ENCODE data around the gene PDZD2. TPM values are rescaled to one million over a fixed set of nuclear protein-coding genes. Genes with fewer than 3 reads are reported as not detected.

PDZD2 gene
- total RNA-seq, 1 donor from 2014 or later, result 0.38 TPM

GRCh38 chr5:31733371-31733770, 94.4 kb downstream of the PDZD2 start:
- no peaks in the 10 kb centered on the region for H3K36me3 Mint-ChIP-seq (ENCODE audit: low read depth)
- TF ChIP-seq CTCF (IDR thresholded peaks at IDR 0.05), result no peak
- H3K27ac Mint-ChIP-seq, result no peak overlapping the region
- ATAC-seq (ENCODE audit: low read depth), result no peak
- H3K4me1 Mint-ChIP-seq, result no peaks in the 10 kb centered on the region
- H3K4me3 Mint-ChIP-seq, result no peak overlapping the region
- ChIA-PET CTCF (no interaction called here), POLR2A (no interaction called here)
- intact Hi-C loops (cut with micrococcal nuclease), result no loop called here
- no peak for DNase-seq
- no peaks in the 10 kb centered on the region for H3K9me3 Mint-ChIP-seq
- no peaks in the 10 kb centered on the region for H3K27me3 Mint-ChIP-seq

- Mint-ChIP-seq H3K27me3 (no peaks in the 10 kb centered on the region), H3K4me3 (no peak overlapping the region), H3K27ac (no peak overlapping the region), H3K9me3 (peaks cover 2% of the 10 kb centered on the region), H3K4me1 (no peaks in the 10 kb centered on the region), H3K36me3 (ENCODE audit: low read depth) (no peaks in the 10 kb centered on the region)
- CTCF ChIA-PET, result no interaction called here
- POLR2A ChIA-PET, result no interaction called here
- DNase-seq (no peak), ATAC-seq (ENCODE audit: low read depth) (no peak)
- intact Hi-C loops (cut with micrococcal nuclease), result no loop called here
- TF ChIP-seq CTCF (IDR thresholded peaks at IDR 0.05), result no peak
These were observed 97.2 kb downstream of the PDZD2 start for GRCh38 chr5:31736127-31736526.

GRCh38 chr5:31738199-31738598, 99.3 kb downstream of the PDZD2 start:
- ChIA-PET CTCF (no interaction called here), POLR2A (no interaction called here)
- no peaks in the 10 kb centered on the region for H3K27me3 Mint-ChIP-seq
- H3K4me1 Mint-ChIP-seq, result no peaks in the 10 kb centered on the region
- H3K27ac Mint-ChIP-seq, result no peak overlapping the region
- peaks cover 2% of the 10 kb centered on the region for H3K9me3 Mint-ChIP-seq
- intact Hi-C loops (cut with micrococcal nuclease), result no loop called here
- no peaks in the 10 kb centered on the region for H3K36me3 Mint-ChIP-seq (ENCODE audit: low read depth)
- no peak for TF ChIP-seq CTCF (IDR thresholded peaks at IDR 0.05)
- DNase-seq, result no peak
- H3K4me3 Mint-ChIP-seq, result no peak overlapping the region
- no peak for ATAC-seq (ENCODE audit: low read depth)

GRCh38 chr5:31741496-31741895, 102.6 kb downstream of the PDZD2 start:
- DNase-seq (no peak), ATAC-seq (ENCODE audit: low read depth) (no peak)
- Mint-ChIP-seq H3K9me3 (peaks cover 2% of the 10 kb centered on the region), H3K4me3 (no peak overlapping the region), H3K36me3 (ENCODE audit: low read depth) (no peaks in the 10 kb centered on the region), H3K27me3 (no peaks in the 10 kb centered on the region), H3K4me1 (no peaks in the 10 kb centered on the region), H3K27ac (no peak overlapping the region)
- ChIA-PET CTCF (no interaction called here), POLR2A (no interaction called here)
- TF ChIP-seq CTCF (IDR thresholded peaks at IDR 0.05), result no peak
- intact Hi-C loops (cut with micrococcal nuclease), result no loop called here

GRCh38 chr5:31743678-31744077, 104.7 kb downstream of the PDZD2 start:
- ChIA-PET CTCF (no interaction called here), POLR2A (no interaction called here)
- Mint-ChIP-seq H3K36me3 (ENCODE audit: low read depth) (no peaks in the 10 kb centered on the region), H3K4me1 (no peaks in the 10 kb centered on the region), H3K27ac (no peak overlapping the region), H3K27me3 (no peaks in the 10 kb centered on the region), H3K9me3 (peaks cover 2% of the 10 kb centered on the region), H3K4me3 (no peak overlapping the region)
- intact Hi-C loops (cut with micrococcal nuclease), result no loop called here
- no peak for TF ChIP-seq CTCF (IDR thresholded peaks at IDR 0.05)
- ATAC-seq (ENCODE audit: low read depth) (no peak), DNase-seq (no peak)

Measured in activated B cell treated with CpG ODN at 0.5 μM for 24 hours (primary cell).